ENCODE results near the gene RNF222. TPM values are rescaled to one million over a fixed set of nuclear protein-coding genes. Genes with fewer than 3 reads are reported as not detected.

The RNF222 gene
- total and polyA plus RNA-seq, 2 of the 8 experiments (the other 6 are each of a cell fraction or from before 2014, with no cell fraction given) = not detected

DNA sequence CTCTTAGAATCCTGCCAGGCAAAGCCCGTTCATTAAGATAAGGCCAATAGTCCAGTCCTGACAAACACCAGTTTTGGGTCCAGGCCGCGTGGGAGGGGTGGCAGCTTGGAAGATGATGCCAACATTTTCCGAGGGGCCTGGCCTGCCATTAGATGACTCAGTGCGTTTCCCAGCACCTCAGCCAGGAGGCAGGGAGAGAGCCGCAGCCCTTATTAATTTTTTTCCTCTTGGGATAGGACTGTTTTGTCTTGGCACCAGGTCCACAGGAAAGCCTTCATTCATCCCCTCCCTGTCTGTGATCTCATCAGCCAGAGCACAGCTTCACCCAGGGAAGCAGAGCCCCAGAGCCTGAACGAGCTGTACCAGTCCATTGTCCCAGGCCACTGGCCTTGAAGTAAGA, 33.3 kb upstream of the RNF222 start:
- H2BK12ac ChIP-seq (ENCODE audit: low read depth, low read length) = no peak overlapping the region
- no peak overlapping the region for H4K91ac ChIP-seq (replicated peaks; ENCODE audit: insufficient read length, low read length)
- WGBS, 2 experiments (ENCODE audit: extremely low coverage in 1 of 2, insufficient coverage in 1 of 2, insufficient read length in 1 of 2, insufficient replicate concordance in 2 of 2, low coverage in 1 of 2, low lambda C conversion rate in 2 of 2, missing lambda C conversion rate in 1 of 2) = 91% methylated on average over 7 of the region's 7 CpGs; no CpG with 5 or more reads in 1 of the 2 experiments
- H2BK20ac ChIP-seq (ENCODE audit: low read length) = no peak overlapping the region
- no peak overlapping the region for H3K4ac ChIP-seq (replicated peaks; ENCODE audit: insufficient read length, low read depth, low read length)
- no peaks in the 10 kb centered on the region for H4K20me1 ChIP-seq (replicated peaks in 1 of 2; ENCODE audit: control insufficient read depth in 1 of 2, insufficient read depth in 2 of 2, low read length in 2 of 2)
- H4K8ac ChIP-seq (ENCODE audit: extremely low read depth, insufficient read depth, low read length) = no peak overlapping the region
- peak overlapping the region; percentile 15; the same call in 1 of the 2 replicates for H2AFZ ChIP-seq (ENCODE audit: low read length)
- H2BK120ac ChIP-seq (replicated peaks; ENCODE audit: low read depth, low read length) = no peak overlapping the region
- no peak for TF ChIP-seq ZNF274 (IDR thresholded peaks at IDR 0.05; ENCODE audit: borderline replicate concordance, extremely low read depth, low read length)
- TF ChIP-seq SIN3A (conservative IDR thresholded peaks at IDR 0.05 in 1 of 2, IDR thresholded peaks at IDR 0.05 in 1 of 2; ENCODE audit: low read depth in 1 of 2, low read length in 2 of 2) = no peak
- no peak for TF ChIP-seq SP4 (IDR thresholded peaks at IDR 0.05; ENCODE audit: low read length)
- TF ChIP-seq JUN (IDR thresholded peaks at IDR 0.05; ENCODE audit: low read depth, low read length) = no peak
- no peak for TF ChIP-seq BACH1 (IDR thresholded peaks at IDR 0.05; ENCODE audit: low read length)
- no peak for TF ChIP-seq POLR2AphosphoS5 (IDR thresholded peaks at IDR 0.05; ENCODE audit: low read depth, low read length)
- ChIA-PET POLR2A (ENCODE audit: partially characterized antibody) (interaction anchor here (0.8 to 1.9 kb wide), 5 partner anchors 10 to 370 kb away, joined by 3 to 5 read pairs (median 4); partner anchors contain the start of gene RPL26), CTCF (ENCODE audit: partially characterized antibody) (interaction anchor here (0.6 to 1.6 kb wide), 6 partner anchors 10 to 117 kb away, joined by 3 to 5 read pairs (median 3); no protein-coding TSS in a partner anchor)
- no peaks in the 10 kb centered on the region for H3K23me2 ChIP-seq (ENCODE audit: low read depth, low read length)
- no peaks in the 10 kb centered on the region for H3K4me1 ChIP-seq (replicated peaks in 1 of 4; ENCODE audit: control insufficient read depth in 3 of 4, insufficient read depth in 4 of 4, low read length in 3 of 4)
- H4K5ac ChIP-seq (ENCODE audit: insufficient read length, low read depth, low read length) = no peak overlapping the region
- no peak overlapping the region for H3K18ac ChIP-seq (ENCODE audit: extremely low read depth, low read length)
- no peak overlapping the region for H3K14ac ChIP-seq (ENCODE audit: insufficient read length)
- H3K79me2 ChIP-seq (ENCODE audit: control insufficient read depth in 1 of 2, insufficient read depth in 2 of 2, low read length in 2 of 2) = no peaks in the 10 kb centered on the region
- no peaks in the 10 kb centered on the region for H3K79me1 ChIP-seq (ENCODE audit: low read depth, low read length)
- no peak overlapping the region for H3K9ac ChIP-seq (replicated peaks in 1 of 4; ENCODE audit: extremely low read depth in 1 of 4, low read depth in 3 of 4, low read length in 3 of 4)
- H3K9me3 ChIP-seq (ENCODE audit: insufficient read depth in 2 of 2, low read depth in 1 of 2, low read length in 1 of 2) = no peaks in the 10 kb centered on the region
- no peak overlapping the region for H2BK15ac ChIP-seq (ENCODE audit: low read length)
- H3K23ac ChIP-seq (ENCODE audit: insufficient read length) = no peak overlapping the region
- no peak overlapping the region for H3K56ac ChIP-seq (replicated peaks; ENCODE audit: insufficient read length, low read depth, low read length)
- FAIRE-seq = no peak
- no peak overlapping the region for H3K4me3 ChIP-seq (ENCODE audit: extremely low read depth in 1 of 4, insufficient read depth in 2 of 4, low read depth in 3 of 4, low read length in 4 of 4)
- DNase-seq (ENCODE audit: low read depth in 1 of 2, low spot score in 2 of 2) = no peak
- no peak overlapping the region for H2AK5ac ChIP-seq (ENCODE audit: low read depth, low read length)
- no peaks in the 10 kb centered on the region for H3K27me3 ChIP-seq (replicated peaks in 1 of 4; ENCODE audit: control insufficient read depth in 3 of 4, extremely low read depth in 1 of 4, insufficient read depth in 3 of 4, low read length in 3 of 4)
- no peaks in the 10 kb centered on the region for H3K36me3 ChIP-seq (ENCODE audit: control insufficient read depth in 2 of 4, insufficient read depth in 4 of 4, low read length in 3 of 4)
- 0 out of 2 replicates have a peak overlapping the region, but pooled peaks have one; percentile 21 for H2BK5ac ChIP-seq (ENCODE audit: low read depth, low read length)
- no peak overlapping the region for H3K4me2 ChIP-seq (ENCODE audit: insufficient read depth in 1 of 2, low read depth in 2 of 2, low read length in 2 of 2)
- H3K27ac ChIP-seq (ENCODE audit: low read depth, low read length) = no peak overlapping the region

Data from H1 (cell line).